Loucy (cell line): Measurements from ENCODE around the gene NDUFA8.

Experiments used
- EZH2phosphoT487 ChIP-seq: fragments of 200-600 bp; IDR thresholded peaks from 2 replicates; pipeline ENCODE4 v1.6.1; 2018; ENCODE audit warnings: antibody characterized with exemption, mild to moderate bottlenecking, moderate library complexity, borderline replicate concordance
- TF ChIP-seq, protein P1 (sequence below): fragments of 200-600 bp; sonication (generic); conservative IDR thresholded peaks from 2 replicates; pipeline ENCODE4 v1.5.1; 2014; ENCODE audit warnings: mild to moderate bottlenecking, antibody characterized with exemption, low read length

DNA sequence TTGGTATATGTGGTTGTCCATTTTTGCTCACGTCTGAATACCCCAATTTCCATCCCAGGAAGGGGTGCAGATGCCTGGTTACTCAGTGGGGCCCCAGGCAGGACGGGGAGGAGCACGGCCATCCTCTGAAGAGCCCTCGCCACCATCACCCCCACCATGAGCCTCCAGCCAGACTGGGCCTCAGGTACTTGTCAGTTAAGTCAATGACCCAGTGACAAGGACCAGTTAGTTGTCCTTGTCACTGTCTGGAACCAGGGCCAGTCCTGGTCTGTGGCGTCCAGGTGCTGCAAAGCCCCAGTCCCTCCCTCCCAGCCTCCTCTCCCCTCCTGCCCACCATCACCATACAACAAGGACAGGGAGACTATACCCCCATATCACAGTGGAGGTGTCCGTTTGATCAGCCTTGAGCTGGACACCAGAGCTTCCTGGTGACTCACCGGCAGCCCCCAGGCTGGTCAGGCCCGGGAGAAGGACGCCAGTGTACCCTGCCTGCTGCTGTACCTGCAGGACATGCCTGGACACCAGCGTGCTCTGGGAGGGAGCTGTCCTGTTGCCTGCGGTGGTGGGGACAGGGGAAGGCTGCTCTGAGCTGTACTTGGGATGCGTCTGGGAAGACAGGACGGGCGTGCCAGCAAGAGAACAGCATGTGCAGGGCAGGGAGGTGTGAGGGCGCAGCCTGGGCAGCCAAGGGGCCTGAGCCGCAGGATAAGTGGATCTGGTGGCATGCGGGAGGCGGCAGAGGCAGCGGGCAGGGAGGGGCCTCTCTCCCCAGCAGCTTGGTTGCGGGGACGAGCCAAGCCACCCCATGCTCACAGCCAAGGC is 33.9 kb downstream of the NDUFA8 start:
- TF ChIP-seq, protein P1, sequence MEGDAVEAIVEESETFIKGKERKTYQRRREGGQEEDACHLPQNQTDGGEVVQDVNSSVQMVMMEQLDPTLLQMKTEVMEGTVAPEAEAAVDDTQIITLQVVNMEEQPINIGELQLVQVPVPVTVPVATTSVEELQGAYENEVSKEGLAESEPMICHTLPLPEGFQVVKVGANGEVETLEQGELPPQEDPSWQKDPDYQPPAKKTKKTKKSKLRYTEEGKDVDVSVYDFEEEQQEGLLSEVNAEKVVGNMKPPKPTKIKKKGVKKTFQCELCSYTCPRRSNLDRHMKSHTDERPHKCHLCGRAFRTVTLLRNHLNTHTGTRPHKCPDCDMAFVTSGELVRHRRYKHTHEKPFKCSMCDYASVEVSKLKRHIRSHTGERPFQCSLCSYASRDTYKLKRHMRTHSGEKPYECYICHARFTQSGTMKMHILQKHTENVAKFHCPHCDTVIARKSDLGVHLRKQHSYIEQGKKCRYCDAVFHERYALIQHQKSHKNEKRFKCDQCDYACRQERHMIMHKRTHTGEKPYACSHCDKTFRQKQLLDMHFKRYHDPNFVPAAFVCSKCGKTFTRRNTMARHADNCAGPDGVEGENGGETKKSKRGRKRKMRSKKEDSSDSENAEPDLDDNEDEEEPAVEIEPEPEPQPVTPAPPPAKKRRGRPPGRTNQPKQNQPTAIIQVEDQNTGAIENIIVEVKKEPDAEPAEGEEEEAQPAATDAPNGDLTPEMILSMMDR: no peak
- TF ChIP-seq EZH2phosphoT487: no peak
